ENCODE data around the gene SPPL2B. TPM values are rescaled to one million over a fixed set of nuclear protein-coding genes. Genes with fewer than 3 reads are reported as not detected.

SPPL2B gene
- total RNA-seq, 1 donor from 2014 or later = 54.3 TPM

DNA sequence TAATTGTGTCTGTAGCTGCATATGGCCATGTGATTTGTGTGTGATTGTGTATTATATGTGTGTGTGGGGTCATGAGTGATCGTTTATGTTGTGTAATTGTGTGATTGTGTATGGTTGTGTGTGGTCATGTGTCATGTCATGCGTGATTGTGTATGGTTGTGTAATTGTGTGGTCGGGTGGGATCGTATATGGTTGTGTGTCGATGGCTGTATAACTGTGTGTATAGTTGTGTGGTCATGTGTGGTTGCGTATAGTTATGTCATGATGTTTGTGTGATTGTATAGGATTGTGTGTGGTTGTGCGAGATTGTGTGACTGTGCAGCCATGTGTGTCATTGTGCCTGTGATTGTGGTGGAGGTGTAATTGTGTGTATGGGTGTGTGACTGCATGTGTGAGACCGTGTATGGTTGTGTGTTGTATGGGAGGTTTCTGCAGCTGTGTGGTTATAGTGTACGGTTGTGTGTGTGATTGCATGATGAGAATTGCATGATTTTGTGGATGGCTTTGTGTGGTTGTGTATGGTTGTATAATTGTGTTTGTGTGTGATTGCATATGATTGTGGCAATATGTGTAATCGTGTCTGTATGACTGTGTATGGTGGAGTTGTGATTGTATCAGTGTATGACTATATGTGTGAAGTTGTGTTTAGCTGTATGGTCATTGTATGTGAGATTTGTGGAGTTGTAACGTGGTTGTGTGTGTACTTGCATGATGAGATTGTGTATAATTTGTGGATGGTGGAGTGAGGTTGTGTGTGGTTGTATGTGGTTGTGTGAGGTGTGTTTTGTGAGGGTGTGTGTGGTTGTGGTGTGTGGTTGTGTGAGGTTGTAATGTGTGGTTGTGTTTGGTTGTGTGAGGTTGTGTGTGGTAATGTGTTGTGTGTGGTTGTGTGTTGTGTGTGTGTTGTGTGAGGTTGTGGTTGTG is 33.8 kb downstream of the SPPL2B start:
- H3K36me3 ChIP-seq = no peaks in the 10 kb centered on the region
- no peaks in the 10 kb centered on the region for H3K9me3 ChIP-seq
- no peak overlapping the region for H3K27ac ChIP-seq
- no peaks in the 10 kb centered on the region for H3K27me3 ChIP-seq
- intact Hi-C loops (cut with DNase I) = no loop called here
- DNase-seq (ENCODE audit: extremely low spot score in 2 of 2) = no peak
- H3K4me3 ChIP-seq = no peak overlapping the region
- H3K4me1 ChIP-seq = no peaks in the 10 kb centered on the region
- TF ChIP-seq POLR2AphosphoS5 (IDR thresholded peaks at IDR 0.05; ENCODE audit: insufficient read depth in 1 of 2, low read depth in 1 of 2) (no peak), POLR2A (IDR thresholded peaks at IDR 0.05) (no peak)
- TF ChIP-seq, protein P1, sequence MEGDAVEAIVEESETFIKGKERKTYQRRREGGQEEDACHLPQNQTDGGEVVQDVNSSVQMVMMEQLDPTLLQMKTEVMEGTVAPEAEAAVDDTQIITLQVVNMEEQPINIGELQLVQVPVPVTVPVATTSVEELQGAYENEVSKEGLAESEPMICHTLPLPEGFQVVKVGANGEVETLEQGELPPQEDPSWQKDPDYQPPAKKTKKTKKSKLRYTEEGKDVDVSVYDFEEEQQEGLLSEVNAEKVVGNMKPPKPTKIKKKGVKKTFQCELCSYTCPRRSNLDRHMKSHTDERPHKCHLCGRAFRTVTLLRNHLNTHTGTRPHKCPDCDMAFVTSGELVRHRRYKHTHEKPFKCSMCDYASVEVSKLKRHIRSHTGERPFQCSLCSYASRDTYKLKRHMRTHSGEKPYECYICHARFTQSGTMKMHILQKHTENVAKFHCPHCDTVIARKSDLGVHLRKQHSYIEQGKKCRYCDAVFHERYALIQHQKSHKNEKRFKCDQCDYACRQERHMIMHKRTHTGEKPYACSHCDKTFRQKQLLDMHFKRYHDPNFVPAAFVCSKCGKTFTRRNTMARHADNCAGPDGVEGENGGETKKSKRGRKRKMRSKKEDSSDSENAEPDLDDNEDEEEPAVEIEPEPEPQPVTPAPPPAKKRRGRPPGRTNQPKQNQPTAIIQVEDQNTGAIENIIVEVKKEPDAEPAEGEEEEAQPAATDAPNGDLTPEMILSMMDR (IDR thresholded peaks at IDR 0.05) = no peak

- H3K36me3 ChIP-seq = no peaks in the 10 kb centered on the region
- H3K9me3 ChIP-seq = no peaks in the 10 kb centered on the region
- no peak overlapping the region for H3K4me3 ChIP-seq
- intact Hi-C loops (cut with DNase I) = no loop called here
- H3K27me3 ChIP-seq = no peaks in the 10 kb centered on the region
- H3K4me1 ChIP-seq = no peaks in the 10 kb centered on the region
- TF ChIP-seq, protein P1 (IDR thresholded peaks at IDR 0.05) = no peak
- TF ChIP-seq POLR2A (IDR thresholded peaks at IDR 0.05) (no peak), POLR2AphosphoS5 (IDR thresholded peaks at IDR 0.05; ENCODE audit: insufficient read depth in 1 of 2, low read depth in 1 of 2) (no peak)
- no peak for DNase-seq (ENCODE audit: extremely low spot score in 2 of 2)
- H3K27ac ChIP-seq = no peak overlapping the region
Observed at GRCh38 chr19:2362970-2363300, 34.5 kb downstream of the SPPL2B start.

- no peak overlapping the region for H3K27ac ChIP-seq
- H3K4me1 ChIP-seq = no peaks in the 10 kb centered on the region
- TF ChIP-seq, protein P1 (IDR thresholded peaks at IDR 0.05) = no peak
- no peak for TF ChIP-seq POLR2AphosphoS5 (IDR thresholded peaks at IDR 0.05; ENCODE audit: insufficient read depth in 1 of 2, low read depth in 1 of 2)
- intact Hi-C loops (cut with DNase I) = no loop called here
- H3K36me3 ChIP-seq = no peaks in the 10 kb centered on the region
- H3K27me3 ChIP-seq = no peaks in the 10 kb centered on the region
- no peaks in the 10 kb centered on the region for H3K9me3 ChIP-seq
- no peak for DNase-seq (ENCODE audit: extremely low spot score in 2 of 2)
- H3K4me3 ChIP-seq = no peak overlapping the region
Observed at GRCh38 chr19:2363419-2363818, 34.9 kb downstream of the SPPL2B start.

DNA sequence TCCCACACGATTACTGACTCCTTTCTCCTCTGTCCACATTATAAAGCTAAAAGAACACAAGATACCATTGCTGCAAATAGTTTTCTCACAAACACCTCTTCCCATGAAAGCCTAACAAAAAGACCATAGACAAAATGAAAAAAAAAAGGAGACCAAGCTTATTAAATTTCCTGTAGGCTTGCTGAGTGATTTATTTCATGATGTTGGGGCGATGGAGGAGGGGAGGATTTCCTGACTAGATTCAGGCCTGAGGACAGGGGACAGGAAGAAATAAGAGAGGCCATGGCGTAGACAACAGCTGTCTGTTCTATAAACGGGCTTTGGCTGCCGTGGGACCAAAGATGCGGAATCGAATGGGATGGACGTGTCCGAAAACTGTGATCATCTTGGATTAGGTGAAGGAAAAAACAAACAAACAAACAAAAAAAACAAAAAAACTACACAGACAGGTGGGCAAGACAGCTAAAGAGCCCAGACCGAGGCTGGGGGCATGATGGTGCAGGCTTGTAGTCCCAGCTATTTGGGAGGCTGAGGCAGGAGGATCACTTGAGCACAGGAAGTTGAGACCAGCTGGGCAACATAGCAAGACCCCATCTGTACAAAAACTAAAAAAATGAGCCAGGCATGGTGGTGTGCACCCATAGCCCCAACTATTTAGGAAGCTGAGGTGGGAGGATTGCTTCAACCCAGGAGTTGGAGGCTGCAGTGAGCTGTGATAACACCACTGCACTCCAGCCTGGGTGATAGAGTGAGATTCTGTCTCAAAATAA is 36.9 kb downstream of the SPPL2B start:
- DNase-seq (ENCODE audit: extremely low spot score in 2 of 2) = no peak
- H3K4me1 ChIP-seq = no peaks in the 10 kb centered on the region
- intact Hi-C loops (cut with DNase I) = no loop called here
- no peaks in the 10 kb centered on the region for H3K36me3 ChIP-seq
- no peak overlapping the region for H3K27ac ChIP-seq
- no peak overlapping the region for H3K4me3 ChIP-seq
- TF ChIP-seq POLR2A (IDR thresholded peaks at IDR 0.05) = no peak
- no peak for TF ChIP-seq POLR2AphosphoS5 (IDR thresholded peaks at IDR 0.05; ENCODE audit: insufficient read depth in 1 of 2, low read depth in 1 of 2)
- TF ChIP-seq, protein P1 (IDR thresholded peaks at IDR 0.05) = no peak
- no peaks in the 10 kb centered on the region for H3K27me3 ChIP-seq
- H3K9me3 ChIP-seq = no peaks in the 10 kb centered on the region
